GM12878 (cell line): ENCODE data around the gene ANAPC2. TPM values are rescaled to one million over a fixed set of nuclear protein-coding genes. Genes with fewer than 3 reads are reported as not detected.

Experiments
- ATAC-seq: fragments of 200-7000 bp; cut with Tn5 transposase; 3 replicates; pipeline ENCODE4 v1.9.1; 2020; ENCODE audit warnings: mild to moderate bottlenecking, moderate library complexity
- BruUV-seq: library from RNA; stranded (reverse); fragments of 400-500 nt; replicated peaks from 2 replicates; lab custom pipeline; 2021; lab: Mats Ljungman, UMichigan
- CTCF ChIA-PET: fragments of 300-600 bp; sonication (Branson Sonifier 250); formaldehyde crosslinking; extraction: SDS; loops from one replicate; lab custom pipeline; 2021; ENCODE audit warnings: inconsistent platforms; lab: Yijun Ruan, JAX
- POLR2A ChIA-PET: fragments of 350-600 bp; formaldehyde crosslinking; extraction: SDS; loops from one replicate; lab custom pipeline; 2021; ENCODE audit warnings: inconsistent platforms; lab: Charles Lee
- RAD21 ChIA-PET: fragments of 300-600 bp; sonication (Branson Sonifier 250); formaldehyde crosslinking; loops from one replicate; lab custom pipeline; 2023; ENCODE audit warnings: antibody characterized with exemption; ENCODE audit not compliant: unreplicated experiment; lab: Charles Lee
- SMC1A ChIA-PET: fragments of 300-600 bp; sonication (Branson Sonifier 250); formaldehyde crosslinking; loops from one replicate; lab custom pipeline; 2023; ENCODE audit not compliant: unreplicated experiment, uncharacterized antibody; lab: Charles Lee
- DNase-seq: peaks from one replicate; pipeline ENCODE4 v3.0.0-alpha.2; 2011; ENCODE audit warnings: low read depth, low spot score
- FAIRE-seq: peaks from 3 replicates; lab custom pipeline; 2011; peaks lifted over from hg19 to GRCh38; lab: Jason Lieb, UNC
- H2AFZ ChIP-seq: 2 replicates; pipeline ENCODE4 v1.6.0; 2011; ENCODE audit warnings: low read depth, low read length, control low read depth; ENCODE audit not compliant: control insufficient read depth
- H3K27ac ChIP-seq: 2 replicates; pipeline ENCODE4 v1.5.1; 2011; ENCODE audit warnings: control low read depth; ENCODE audit not compliant: control insufficient read depth, insufficient read depth
- H3K27me3 ChIP-seq, 2 experiments: replicated peaks in 1 of 2; 2 replicates each; pipeline versions ENCODE4 v1.6.0 to v1.6.1; 2011; ENCODE audit warnings: low read length in 1 of 2; ENCODE audit not compliant: control insufficient read depth in 2 of 2, insufficient read depth in 2 of 2
- H3K36me3 ChIP-seq, 2 experiments: 2 replicates each; pipeline ENCODE4 v1.5.1; 2011; ENCODE audit warnings: low read length in 1 of 2; ENCODE audit not compliant: control insufficient read depth in 2 of 2, insufficient read depth in 2 of 2
- H3K4me1 ChIP-seq: 2 replicates; pipeline ENCODE4 v1.6.1; 2011; ENCODE audit warnings: mild to moderate bottlenecking, low read length, moderate library complexity, mixed read lengths; ENCODE audit not compliant: control insufficient read depth, insufficient read depth
- H3K4me2 ChIP-seq: 2 replicates; pipeline ENCODE4 v1.6.0; 2011; ENCODE audit warnings: control low read depth; ENCODE audit not compliant: control insufficient read depth, insufficient read depth
- H3K4me3 ChIP-seq: fragments of 200-600 bp; sonication (generic); 2 replicates; pipeline ENCODE4 v1.5.1; 2016
- H3K79me2 ChIP-seq: 2 replicates; pipeline ENCODE4 v1.6.0; 2011; ENCODE audit warnings: low read length; ENCODE audit not compliant: control insufficient read depth, insufficient read depth
- H3K9ac ChIP-seq: 2 replicates; pipeline ENCODE4 v1.8.0; 2011; ENCODE audit warnings: low read length, control low read depth, mixed read lengths; ENCODE audit not compliant: control insufficient read depth, insufficient read depth
- H3K9me3 ChIP-seq: replicated peaks from 3 replicates; pipeline ENCODE4 v1.5.1; 2011; ENCODE audit warnings: mild to moderate bottlenecking, low read length; ENCODE audit not compliant: control insufficient read depth, insufficient read depth
- H4K20me1 ChIP-seq: 2 replicates; pipeline ENCODE4 v1.6.0; 2011; ENCODE audit not compliant: control insufficient read depth, insufficient read depth
- BHLHE40 ChIP-seq, 2 experiments: fragments of 450-650 bp in 1 of 2; IDR thresholded peaks; 2 replicates each; pipeline ENCODE4 v1.6.1; 2011 to 2017; ENCODE audit warnings: low read depth in 2 of 2, borderline replicate concordance in 1 of 2, improper control_type of control experiment in 1 of 2, low read length in 1 of 2, mild to moderate bottlenecking in 1 of 2
- RAD21 ChIP-seq: IDR thresholded peaks from 2 replicates; pipeline ENCODE4 v1.6.1; 2011; ENCODE audit warnings: mild to moderate bottlenecking, low read depth, low read length, moderate library complexity; ENCODE audit not compliant: insufficient read depth
- TARDBP ChIP-seq: IDR thresholded peaks from 2 replicates; pipeline ENCODE4 v1.6.1; 2016; ENCODE audit warnings: borderline replicate concordance
- WGBS: methylation state at CpG from one replicate; pipeline ENCODE4 v1.1.6; 2016; ENCODE audit warnings: low lambda C conversion rate; ENCODE audit not compliant: insufficient replicate concordance, insufficient coverage; ENCODE audit errors: missing lambda C conversion rate; 5-methylcytosine and 5-hydroxymethylcytosine counted together
- in situ Hi-C: fragments of 300-500 bp; cut with MboI; formaldehyde crosslinking; loops from 9 replicates; pipeline ENCODE4 v1.14.3; 2018; ENCODE audit warnings: mixed read lengths
- intact Hi-C: fragments of 100-400 bp; cut with micrococcal nuclease; formaldehyde crosslinking; loops from one replicate; pipeline ENCODE4 v1.14.2; 2022; ENCODE audit not compliant: unreplicated experiment
- polyA plus RNA-seq, 11 experiments: library from polyadenylated mRNA; depleted of rRNA in 4 of 11; unstranded in 6 of 11; stranded (reverse) in 5 of 11; fragments of >200 nt; fragmentation: Nextera tagmentation in 4 of 11; fragmentation: Illumina TruSeq in 1 of 11; extraction: Ambion mirVana in 4 of 11; extraction: Trizol in 1 of 11; gene quantifications; 1 replicate in 1 of 11; 2 replicates in 10 of 11; pipeline versions ENCODE4 v1.2.1 to v1.2.3, GENCODE V29; 2011 to 2016; ENCODE audit warnings: inconsistent platforms in 2 of 11, missing spikeins in 2 of 11, low read depth in 1 of 11
- total RNA-seq, 4 experiments: library from RNA; depleted of rRNA in 3 of 4; stranded (reverse); fragments of >200 nt in 3 of 4; fragmentation: Illumina TruSeq in 1 of 4; extraction: Trizol in 1 of 4; gene quantifications; 2 replicates each; pipeline versions ENCODE4 v1.2.1 to v1.2.3, GENCODE V29; 2013 to 2021

The ANAPC2 gene
- total and polyA plus RNA-seq, 10 of the 15 experiments (the other 5 are each of a cell fraction or from before 2014, with no cell fraction given), result 0.03 to 65.2 (median 20.5) TPM

DNA sequence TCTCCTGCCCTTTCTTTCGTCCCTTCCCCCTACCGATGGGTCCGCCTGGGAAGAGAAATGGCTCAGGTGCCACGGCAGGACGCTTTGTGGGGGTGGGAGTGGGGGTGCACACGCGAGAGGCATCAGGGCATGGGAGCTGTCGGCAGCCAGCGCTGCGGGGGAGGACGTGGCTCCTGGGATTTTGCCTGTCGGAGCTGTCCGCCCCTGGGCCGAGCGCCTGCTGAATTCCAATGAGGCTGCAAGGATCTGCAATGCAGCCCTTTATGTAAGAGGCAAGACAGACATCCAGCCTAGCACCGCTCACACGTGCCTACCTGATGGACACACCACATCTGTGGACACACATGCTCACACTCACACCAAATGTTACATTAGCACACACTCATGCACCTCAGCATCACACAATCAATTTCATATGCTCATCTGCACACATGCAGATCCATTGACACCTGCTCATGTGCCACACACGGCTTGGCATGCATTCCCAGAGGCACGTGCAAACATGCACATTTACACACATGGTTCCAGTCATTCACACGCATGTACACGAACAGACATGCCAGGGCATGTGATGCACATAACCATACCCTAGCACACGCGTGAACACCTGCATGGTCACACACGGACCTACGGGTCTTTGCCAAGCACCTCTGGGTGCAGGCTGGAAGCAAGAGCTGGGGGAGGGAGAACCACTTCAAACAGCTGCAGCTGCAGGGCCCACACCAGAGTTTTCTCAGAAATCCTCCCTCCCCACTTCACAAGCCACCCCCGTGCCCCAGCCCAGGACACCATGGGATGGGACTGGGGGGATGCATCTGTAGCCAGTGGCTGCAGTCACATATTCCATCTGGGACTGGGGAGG lies 48.0 kb downstream of the ANAPC2 start:
- POLR2A ChIA-PET, result interaction anchor here (0.6 to 1.7 kb wide), 2 partner anchors 11 to 17 kb away, joined by 4 to 5 read pairs; no protein-coding TSS in a partner anchor
- in situ Hi-C loops, result no loop called here
- H2AFZ ChIP-seq, result no peak overlapping the region
- CTCF ChIA-PET, result interaction anchor here (1.0 kb wide), 1 partner anchor 45 kb away, joined by 3 read pairs; no protein-coding TSS in a partner anchor
- H3K79me2 ChIP-seq, result no peaks in the 10 kb centered on the region
- H3K36me3 ChIP-seq, result no peaks in the 10 kb centered on the region
- DNase-seq (no peak), FAIRE-seq (no peak), ATAC-seq (no peak)
- H3K27me3 ChIP-seq, result peaks cover 10 to 14% of the 10 kb centered on the region in 2 experiments
- no peaks in the 10 kb centered on the region for H3K4me1 ChIP-seq
- H3K27ac ChIP-seq, result no peak overlapping the region
- H3K4me2 ChIP-seq, result no peak overlapping the region
- SMC1A ChIA-PET, result no interaction called here
- intact Hi-C loops, result no loop called here
- BruUV-seq, result no TSS peak
- 67% methylated on average over 23 of the region's 26 CpGs for WGBS
- RAD21 ChIA-PET, result interaction anchor here (0.5 to 1.0 kb wide), 2 partner anchors 10 to 73 kb away, joined by 3 read pairs; no protein-coding TSS in a partner anchor
- no peaks in the 10 kb centered on the region; the same call in 2 of the 3 replicates for H3K9me3 ChIP-seq
- TF ChIP-seq TARDBP (no peak), BHLHE40 (IDR thresholded peaks at IDR 0.05; ENCODE audit: borderline replicate concordance in 1 of 2, low read depth in 2 of 2, low read length in 1 of 2) (0 out of 4 replicates have a peak, but pooled peaks of 1 of the 2 experiments have one; percentile 14)
- H3K9ac ChIP-seq, result no peak overlapping the region
- H4K20me1 ChIP-seq, result no peaks in the 10 kb centered on the region
- no peak overlapping the region for H3K4me3 ChIP-seq

DNA sequence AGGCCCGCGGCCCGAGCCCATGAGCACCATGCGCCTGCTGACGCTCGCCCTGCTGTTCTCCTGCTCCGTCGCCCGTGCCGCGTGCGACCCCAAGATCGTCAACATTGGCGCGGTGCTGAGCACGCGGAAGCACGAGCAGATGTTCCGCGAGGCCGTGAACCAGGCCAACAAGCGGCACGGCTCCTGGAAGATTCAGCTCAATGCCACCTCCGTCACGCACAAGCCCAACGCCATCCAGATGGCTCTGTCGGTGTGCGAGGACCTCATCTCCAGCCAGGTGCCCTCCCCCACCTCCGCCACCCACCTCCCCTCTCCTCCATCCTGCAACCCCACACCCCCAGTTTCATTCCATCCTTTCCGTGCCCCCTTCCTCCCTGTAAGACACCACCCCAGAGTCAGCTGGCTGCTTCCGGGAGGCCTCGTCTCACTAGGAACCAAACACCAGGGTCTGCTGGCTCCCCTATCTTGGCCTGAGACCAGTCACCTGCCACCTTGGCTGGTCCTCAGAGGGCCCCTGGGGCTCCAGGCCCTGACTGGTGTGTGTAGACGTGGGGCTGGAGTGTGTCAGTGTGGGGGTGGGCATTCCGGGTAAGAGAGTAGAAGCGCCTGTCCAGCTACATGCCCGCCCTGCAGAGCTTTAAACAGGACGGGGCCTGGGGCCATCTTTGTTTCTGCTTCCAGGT lies 48.8 kb downstream of the ANAPC2 start:
- H3K9ac ChIP-seq, result no peak overlapping the region
- CTCF ChIA-PET, result interaction anchor here (1.7 kb wide), 1 partner anchor 9 kb away, joined by 4 read pairs; no protein-coding TSS in a partner anchor
- POLR2A ChIA-PET, result interaction anchor here (0.6 to 3.1 kb wide), 3 partner anchors 10 to 16 kb away, joined by 4 to 8 read pairs (median 5); no protein-coding TSS in a partner anchor
- H3K79me2 ChIP-seq, result no peaks in the 10 kb centered on the region
- H3K9me3 ChIP-seq, result no peaks in the 10 kb centered on the region; the same call in 2 of the 3 replicates
- no peak overlapping the region for H3K27ac ChIP-seq
- no TSS peak for BruUV-seq
- H3K4me3 ChIP-seq, result no peak overlapping the region
- H3K27me3 ChIP-seq, result peaks cover 10 to 14% of the 10 kb centered on the region in 2 experiments
- intact Hi-C loops, result no loop called here
- 56% methylated on average over 26 of the region's 37 CpGs for WGBS
- H3K4me1 ChIP-seq, result no peaks in the 10 kb centered on the region
- no peak overlapping the region for H3K4me2 ChIP-seq
- RAD21 ChIA-PET, result no interaction called here
- ATAC-seq, result no peak
- SMC1A ChIA-PET, result no interaction called here
- H4K20me1 ChIP-seq, result no peaks in the 10 kb centered on the region
- H2AFZ ChIP-seq, result no peak overlapping the region
- in situ Hi-C loops, result no loop called here
- no peak for DNase-seq
- TF ChIP-seq RAD21, result no peak
- no peaks in the 10 kb centered on the region for H3K36me3 ChIP-seq
- no peak for FAIRE-seq
